A673 (cell line): Measurements from ENCODE around the gene IRAK3. TPM values are rescaled to one million over a fixed set of nuclear protein-coding genes. Genes with fewer than 3 reads are reported as not detected.

Source experiments
- BruUV-seq: library from RNA; stranded (reverse); fragments of 400-500 nt; replicated peaks from 2 replicates; lab custom pipeline; 2021; lab: Mats Ljungman, UMichigan
- CTCF ChIA-PET: fragments of 300-600 bp; sonication (Branson Sonifier 250); formaldehyde crosslinking; loops from one replicate; lab custom pipeline; 2022; ENCODE audit warnings: antibody characterized with exemption; lab: Charles Lee
- POLR2A ChIA-PET: fragments of 300-600 bp; sonication (Branson Sonifier 250); formaldehyde crosslinking; loops from one replicate; lab custom pipeline; 2022; ENCODE audit warnings: antibody characterized with exemption; ENCODE audit not compliant: low non-redundant PET; lab: Charles Lee
- DNase-seq: peaks from one replicate; pipeline ENCODE4 v3.0.0-alpha.2; 2015; ENCODE audit warnings: low spot score
- H3K27ac ChIP-seq: fragments of 200-600 bp; sonication (generic); 2 replicates; pipeline ENCODE4 v1.5.1; 2016; ENCODE audit warnings: mixed run types, low read depth, mild to moderate bottlenecking, mixed read lengths, antibody characterized with exemption, low read length; ENCODE audit not compliant: poor library complexity, severe bottlenecking
- H3K27me3 ChIP-seq: fragments of 200-600 bp; sonication (generic); replicated peaks from 2 replicates; pipeline ENCODE4 v1.6.1; 2017; ENCODE audit warnings: mixed run types, low read depth, mild to moderate bottlenecking, mixed read lengths, antibody characterized with exemption, low read length; ENCODE audit not compliant: insufficient read depth, poor library complexity
- H3K36me3 ChIP-seq: fragments of 200-600 bp; sonication (generic); 2 replicates; pipeline ENCODE4 v1.6.1; 2016; ENCODE audit warnings: mixed run types, mild to moderate bottlenecking, mixed read lengths, antibody characterized with exemption, low read length; ENCODE audit not compliant: insufficient read depth, poor library complexity, severe bottlenecking
- H3K4me1 ChIP-seq: fragments of 200-600 bp; sonication (generic); 2 replicates; pipeline ENCODE4 v1.6.1; 2017; ENCODE audit warnings: mixed run types, mild to moderate bottlenecking, mixed read lengths, antibody characterized with exemption, low read length; ENCODE audit not compliant: insufficient read depth, poor library complexity, severe bottlenecking
- H3K4me3 ChIP-seq: fragments of 200-600 bp; sonication (generic); 2 replicates; pipeline ENCODE4 v1.5.1; 2016; ENCODE audit warnings: low read depth, mixed run types, mild to moderate bottlenecking, mixed read lengths, low read length; ENCODE audit not compliant: poor library complexity, severe bottlenecking
- H3K9me3 ChIP-seq: fragments of 200-600 bp; sonication (generic); 2 replicates; pipeline ENCODE4 v1.6.1; 2016; ENCODE audit warnings: mixed run types, low read depth, mild to moderate bottlenecking, mixed read lengths, antibody characterized with exemption, low read length; ENCODE audit not compliant: poor library complexity, severe bottlenecking
- EZH2 ChIP-seq: fragments of 200-600 bp; sonication (generic); IDR thresholded peaks from 2 replicates; pipeline ENCODE4 v1.6.1; 2017; ENCODE audit warnings: borderline replicate concordance, low read depth, mild to moderate bottlenecking, mixed read lengths, antibody characterized with exemption, low read length; ENCODE audit not compliant: poor library complexity, severe bottlenecking
- intact Hi-C: fragments of 100-400 bp; cut with micrococcal nuclease; formaldehyde crosslinking; loops from one replicate; pipeline ENCODE4 v1.10.0; 2022; ENCODE audit not compliant: unreplicated experiment
- total RNA-seq: library from RNA; stranded (reverse); gene quantifications from 2 replicates; pipeline ENCODE4 v1.2.3, GENCODE V29; 2021
- TF ChIP-seq, protein P1 (sequence below): fragments of 300-800, 200-600 bp; sonication (generic); conservative IDR thresholded peaks from 2 replicates; pipeline ENCODE4 v1.5.1; 2017; ENCODE audit warnings: low read depth, mild to moderate bottlenecking, antibody characterized with exemption, low read length, moderate library complexity, mixed read lengths

Gene IRAK3
- total RNA-seq, 1 experiment from 2014 or later, result 0.19 TPM

DNA sequence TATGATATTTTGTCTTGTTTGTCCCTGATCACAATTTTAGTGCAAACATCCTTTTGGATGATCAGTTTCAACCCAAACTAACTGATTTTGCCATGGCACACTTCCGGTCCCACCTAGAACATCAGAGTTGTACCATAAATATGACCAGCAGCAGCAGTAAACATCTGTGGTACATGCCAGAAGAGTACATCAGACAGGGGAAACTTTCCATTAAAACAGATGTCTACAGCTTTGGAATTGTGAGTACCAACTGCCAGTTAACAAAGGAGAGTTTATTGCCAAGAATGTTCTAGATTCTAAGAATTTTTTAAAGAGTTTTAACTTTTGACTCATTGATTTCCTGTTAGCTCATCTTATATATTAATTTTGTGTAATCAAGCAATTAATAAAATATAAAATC is 55.4 kb downstream of the IRAK3 start:
- Histone ChIP-seq H3K4me3 (no peak overlapping the region), H3K4me1 (peaks cover 4% of the 10 kb centered on the region), H3K27me3 (no peaks in the 10 kb centered on the region), H3K9me3 (no peaks in the 10 kb centered on the region), H3K27ac (no peak overlapping the region), H3K36me3 (no peaks in the 10 kb centered on the region)
- no peak for DNase-seq
- BruUV-seq, result no TSS peak
- ChIA-PET CTCF (no interaction called here), POLR2A (no interaction called here)
- intact Hi-C loops, result no loop called here
- no peak for TF ChIP-seq EZH2
- TF ChIP-seq, protein P1, sequence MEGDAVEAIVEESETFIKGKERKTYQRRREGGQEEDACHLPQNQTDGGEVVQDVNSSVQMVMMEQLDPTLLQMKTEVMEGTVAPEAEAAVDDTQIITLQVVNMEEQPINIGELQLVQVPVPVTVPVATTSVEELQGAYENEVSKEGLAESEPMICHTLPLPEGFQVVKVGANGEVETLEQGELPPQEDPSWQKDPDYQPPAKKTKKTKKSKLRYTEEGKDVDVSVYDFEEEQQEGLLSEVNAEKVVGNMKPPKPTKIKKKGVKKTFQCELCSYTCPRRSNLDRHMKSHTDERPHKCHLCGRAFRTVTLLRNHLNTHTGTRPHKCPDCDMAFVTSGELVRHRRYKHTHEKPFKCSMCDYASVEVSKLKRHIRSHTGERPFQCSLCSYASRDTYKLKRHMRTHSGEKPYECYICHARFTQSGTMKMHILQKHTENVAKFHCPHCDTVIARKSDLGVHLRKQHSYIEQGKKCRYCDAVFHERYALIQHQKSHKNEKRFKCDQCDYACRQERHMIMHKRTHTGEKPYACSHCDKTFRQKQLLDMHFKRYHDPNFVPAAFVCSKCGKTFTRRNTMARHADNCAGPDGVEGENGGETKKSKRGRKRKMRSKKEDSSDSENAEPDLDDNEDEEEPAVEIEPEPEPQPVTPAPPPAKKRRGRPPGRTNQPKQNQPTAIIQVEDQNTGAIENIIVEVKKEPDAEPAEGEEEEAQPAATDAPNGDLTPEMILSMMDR, result no peak

DNA sequence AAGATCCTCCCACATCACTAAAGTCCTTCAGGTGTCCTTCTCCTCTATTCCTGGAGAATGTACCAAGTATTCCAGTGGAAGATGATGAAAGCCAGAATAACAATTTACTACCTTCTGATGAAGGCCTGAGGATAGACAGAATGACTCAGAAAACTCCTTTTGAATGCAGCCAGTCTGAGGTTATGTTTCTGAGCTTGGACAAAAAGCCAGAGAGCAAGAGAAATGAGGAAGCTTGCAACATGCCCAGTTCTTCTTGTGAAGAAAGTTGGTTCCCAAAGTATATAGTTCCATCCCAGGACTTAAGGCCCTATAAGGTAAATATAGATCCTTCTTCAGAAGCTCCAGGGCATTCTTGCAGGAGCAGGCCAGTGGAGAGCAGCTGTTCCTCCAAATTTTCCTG is 58.7 kb downstream of the IRAK3 start:
- H3K27me3 ChIP-seq, result peaks cover 11% of the 10 kb centered on the region
- DNase-seq, result no peak
- CTCF ChIA-PET, result no interaction called here
- no peak overlapping the region for H3K4me3 ChIP-seq
- no TSS peak for BruUV-seq
- no peaks in the 10 kb centered on the region for H3K4me1 ChIP-seq
- no peak for TF ChIP-seq EZH2
- TF ChIP-seq, protein P1, result no peak
- no peaks in the 10 kb centered on the region for H3K9me3 ChIP-seq
- intact Hi-C loops, result no loop called here
- POLR2A ChIA-PET, result no interaction called here
- no peaks in the 10 kb centered on the region for H3K36me3 ChIP-seq
- H3K27ac ChIP-seq, result no peak overlapping the region

DNA sequence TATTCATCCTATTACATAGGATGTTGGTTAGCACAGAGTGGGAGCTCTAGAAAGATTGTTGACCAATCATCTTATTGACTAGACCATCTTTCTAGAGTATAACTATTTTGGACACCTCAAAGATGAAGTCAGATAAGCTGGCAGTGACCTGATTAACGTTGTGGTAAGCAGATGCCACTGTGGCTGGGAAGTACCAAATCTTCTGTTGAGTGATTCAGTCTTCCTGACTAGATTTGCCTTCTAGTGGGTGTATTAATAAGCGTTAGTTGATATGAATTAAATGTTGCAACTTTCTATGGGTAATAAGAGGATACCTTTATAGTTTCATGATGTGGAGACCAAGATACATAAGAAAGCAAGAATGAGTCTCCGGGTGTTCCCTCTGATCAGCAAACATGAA is 62.0 kb downstream of the IRAK3 start:
- ChIA-PET POLR2A (no interaction called here), CTCF (no interaction called here)
- DNase-seq, result no peak
- Histone ChIP-seq H3K9me3 (no peaks in the 10 kb centered on the region), H3K4me1 (no peaks in the 10 kb centered on the region), H3K36me3 (no peaks in the 10 kb centered on the region), H3K4me3 (no peak overlapping the region), H3K27me3 (peaks cover 43% of the 10 kb centered on the region), H3K27ac (no peak overlapping the region)
- intact Hi-C loops, result no loop called here
- TF ChIP-seq EZH2, result no peak
- no TSS peak for BruUV-seq

DNA sequence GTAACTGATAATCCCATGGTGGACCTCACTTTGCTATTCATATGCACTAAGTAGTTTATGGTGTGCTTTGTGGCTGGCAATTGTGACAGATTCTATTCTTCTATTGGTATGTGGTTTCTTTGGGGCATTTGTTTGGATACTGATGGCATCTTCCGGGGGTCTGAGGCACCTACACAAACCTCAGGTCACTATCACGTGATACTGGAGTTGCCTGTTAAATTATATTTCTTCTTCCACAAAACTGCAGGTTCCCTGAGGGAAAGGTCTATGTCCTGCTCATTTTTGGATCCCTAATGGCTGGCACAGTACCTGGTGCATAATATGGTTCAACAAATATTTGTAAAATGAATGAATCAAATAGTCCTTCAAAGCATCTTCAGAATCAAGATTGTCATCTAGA is 63.8 kb downstream of the IRAK3 start:
- no TSS peak for BruUV-seq
- no peak overlapping the region for H3K4me3 ChIP-seq
- TF ChIP-seq, protein P1, result no peak
- TF ChIP-seq EZH2, result no peak
- H3K9me3 ChIP-seq, result no peaks in the 10 kb centered on the region
- H3K36me3 ChIP-seq, result no peaks in the 10 kb centered on the region
- H3K27me3 ChIP-seq, result peaks cover 43% of the 10 kb centered on the region
- ChIA-PET CTCF (no interaction called here), POLR2A (no interaction called here)
- H3K27ac ChIP-seq, result no peak overlapping the region
- intact Hi-C loops, result no loop called here
- no peaks in the 10 kb centered on the region for H3K4me1 ChIP-seq
- no peak for DNase-seq
